IPS-20b (cell line): ENCODE results near the gene XIAP.
"Not testable (repeated sequence)": the region's sequence is repeated elsewhere in the genome, so short reads cannot be mapped to it uniquely, and the experiment has no call there.

Experiments used
- H3K27ac ChIP-seq: one replicate; pipeline ENCODE4 v1.5.1; 2013; ENCODE audit warnings: low read length
- H3K27me3 ChIP-seq: 2 replicates; pipeline ENCODE4 v1.6.1; 2013; ENCODE audit warnings: mild to moderate bottlenecking, low read length, inconsistent platforms; ENCODE audit not compliant: insufficient read depth
- H3K36me3 ChIP-seq: 2 replicates; pipeline ENCODE4 v1.6.1; 2013; ENCODE audit warnings: low read depth, mild to moderate bottlenecking, inconsistent platforms, low read length, moderate library complexity; ENCODE audit not compliant: insufficient read depth
- H3K4me1 ChIP-seq: 2 replicates; pipeline ENCODE4 v1.6.1; 2013; ENCODE audit warnings: mild to moderate bottlenecking, control low read depth, inconsistent platforms, low read length, moderate library complexity; ENCODE audit not compliant: insufficient read depth
- H3K4me3 ChIP-seq: 2 replicates; pipeline ENCODE4 v1.5.1; 2013; ENCODE audit warnings: mild to moderate bottlenecking, low read length, inconsistent platforms
- H3K9ac ChIP-seq: 2 replicates; pipeline ENCODE4 v1.6.1; 2013; ENCODE audit warnings: low read depth, mild to moderate bottlenecking, inconsistent platforms, low read length, moderate library complexity
- H3K9me3 ChIP-seq: 2 replicates; pipeline ENCODE4 v1.6.1; 2013; ENCODE audit warnings: mild to moderate bottlenecking, low read depth, low read length, inconsistent platforms; ENCODE audit not compliant: insufficient read depth

Gene XIAP

DNA sequence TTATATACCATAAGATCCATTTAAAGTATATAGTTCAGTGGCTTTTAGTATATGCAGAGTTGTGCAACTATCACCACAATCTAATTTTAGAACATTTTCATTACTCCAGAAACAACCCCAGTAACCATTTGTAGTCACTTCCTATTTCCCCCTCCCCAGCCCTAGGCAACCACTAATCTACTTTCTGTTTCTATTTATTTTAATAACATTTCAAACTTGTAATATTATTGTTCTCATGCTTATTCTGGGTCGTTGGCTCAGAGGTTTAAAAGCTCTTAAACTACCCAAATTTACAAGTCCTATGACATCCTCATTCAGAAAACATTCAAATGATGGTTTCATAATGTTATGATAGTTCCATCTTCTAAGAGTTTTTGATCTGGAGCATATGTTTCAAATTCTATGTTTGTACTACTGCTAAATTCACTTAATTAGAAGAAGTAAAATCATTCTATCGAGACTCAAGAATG, 18.4 kb downstream of the XIAP start:
- no peaks in the 10 kb centered on the region for H3K4me1 ChIP-seq
- H3K27ac ChIP-seq = no peak overlapping the region
- no peaks in the 10 kb centered on the region for H3K36me3 ChIP-seq
- no peak overlapping the region for H3K4me3 ChIP-seq
- H3K27me3 ChIP-seq = no peaks in the 10 kb centered on the region
- H3K9ac ChIP-seq = no peak overlapping the region
- no peaks in the 10 kb centered on the region for H3K9me3 ChIP-seq

DNA sequence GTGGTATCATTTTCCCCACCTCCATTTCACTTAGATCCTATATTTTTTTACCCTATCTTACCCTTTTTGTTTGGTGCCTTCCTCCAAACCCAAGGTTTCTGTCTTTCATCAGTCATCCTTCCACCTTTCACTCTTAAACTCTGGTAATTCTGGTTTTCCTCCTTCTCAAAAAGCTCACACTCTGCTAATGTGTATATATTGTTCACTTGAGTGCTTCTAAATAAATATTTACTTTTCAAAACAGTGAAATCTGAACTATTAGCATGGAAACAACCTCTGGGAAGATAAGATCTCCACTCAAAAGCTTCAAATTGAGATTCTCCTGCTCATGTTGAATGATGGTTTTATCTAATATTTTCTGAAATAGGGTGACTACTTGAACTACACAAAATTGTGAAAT, 21.5 kb downstream of the XIAP start:
- Histone ChIP-seq H3K27ac (no peak overlapping the region), H3K27me3 (no peaks in the 10 kb centered on the region), H3K36me3 (peaks cover 5% of the 10 kb centered on the region; the same call in 1 of the 2 replicates), H3K9ac (no peak overlapping the region), H3K9me3 (no peaks in the 10 kb centered on the region), H3K4me1 (no peaks in the 10 kb centered on the region), H3K4me3 (no peak overlapping the region)

DNA sequence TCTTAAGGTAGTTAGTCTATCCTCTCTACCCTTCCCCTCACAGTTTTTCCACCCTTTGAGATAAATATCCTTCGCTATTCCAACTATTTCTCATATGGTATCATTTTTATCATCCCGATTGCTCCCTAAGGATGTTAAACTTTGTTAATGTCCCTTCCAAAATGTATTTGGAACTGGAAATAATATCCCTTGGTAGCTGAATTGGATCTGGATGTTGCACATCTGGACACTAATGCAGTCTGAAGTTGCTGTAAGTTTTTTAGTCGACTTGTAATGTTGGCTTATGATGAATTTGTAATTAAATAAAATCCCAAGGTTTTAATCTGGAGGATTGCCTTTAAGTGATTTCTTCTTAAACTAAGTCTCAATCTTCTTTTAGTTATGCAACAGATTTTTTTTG, 22.5 kb downstream of the XIAP start:
- Histone ChIP-seq H3K9ac (no peak overlapping the region), H3K9me3 (no peaks in the 10 kb centered on the region), H3K27ac (no peak overlapping the region), H3K4me1 (no peaks in the 10 kb centered on the region), H3K27me3 (no peaks in the 10 kb centered on the region), H3K4me3 (no peak overlapping the region), H3K36me3 (peaks cover 5% of the 10 kb centered on the region; the same call in 1 of the 2 replicates)

DNA sequence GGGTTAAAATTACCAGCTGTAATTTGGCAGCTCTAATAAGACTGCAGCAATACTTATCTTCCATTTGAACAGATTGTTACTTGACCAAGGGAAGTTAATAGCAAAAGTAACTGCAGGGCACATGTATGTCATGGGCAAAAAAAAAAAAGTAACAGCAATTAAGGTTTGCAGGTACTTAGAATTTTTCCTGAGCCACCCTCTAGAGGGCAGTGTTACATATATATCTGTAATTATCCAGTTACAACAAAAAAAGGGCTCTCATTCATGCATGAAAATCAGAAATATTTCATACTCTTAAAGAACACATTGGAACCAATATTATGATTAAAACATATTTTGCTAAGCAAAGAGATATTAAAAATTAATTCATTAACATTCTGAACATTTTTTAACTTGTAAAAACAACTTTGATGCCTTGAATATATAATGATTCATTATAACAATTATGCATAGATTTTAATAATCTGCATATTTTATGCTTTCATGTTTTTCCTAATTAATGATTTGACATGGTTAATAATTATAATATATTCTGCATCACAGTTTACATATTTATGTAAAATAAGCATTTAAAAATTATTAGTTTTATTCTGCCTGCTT, 25.1 kb downstream of the XIAP start:
- Histone ChIP-seq H3K4me3 (no peak overlapping the region), H3K27me3 (no peaks in the 10 kb centered on the region), H3K9ac (no peak overlapping the region), H3K4me1 (no peaks in the 10 kb centered on the region), H3K36me3 (peaks cover 13% of the 10 kb centered on the region; the same call in 1 of the 2 replicates), H3K27ac (no peak overlapping the region), H3K9me3 (no peaks in the 10 kb centered on the region)

DNA sequence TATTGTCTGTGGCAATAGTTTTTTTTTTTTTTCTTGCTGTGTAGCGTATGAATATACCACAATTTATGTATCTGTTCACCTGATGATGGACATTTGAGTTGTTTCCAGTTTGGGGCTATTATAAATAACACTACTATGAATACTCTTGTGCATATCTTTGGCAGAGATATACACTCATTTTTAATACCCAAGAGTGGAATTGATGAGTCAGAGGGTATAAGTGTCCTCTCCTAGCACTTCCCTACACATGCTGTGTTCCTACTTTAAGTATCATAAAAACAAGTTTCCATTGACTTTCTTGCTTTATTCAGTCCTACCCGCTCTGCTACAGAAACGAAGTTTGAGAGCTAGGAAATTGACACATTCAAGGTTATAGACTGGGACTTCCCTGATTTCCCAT, 39.8 kb downstream of the XIAP start:
- H3K4me1 ChIP-seq = no peaks in the 10 kb centered on the region
- H3K9ac ChIP-seq = no peak overlapping the region
- no peak overlapping the region for H3K27ac ChIP-seq
- no peak overlapping the region for H3K4me3 ChIP-seq
- peaks cover 23% of the 10 kb centered on the region; the same call in 1 of the 2 replicates for H3K36me3 ChIP-seq
- H3K9me3 ChIP-seq = no peaks in the 10 kb centered on the region
- no peaks in the 10 kb centered on the region for H3K27me3 ChIP-seq

DNA sequence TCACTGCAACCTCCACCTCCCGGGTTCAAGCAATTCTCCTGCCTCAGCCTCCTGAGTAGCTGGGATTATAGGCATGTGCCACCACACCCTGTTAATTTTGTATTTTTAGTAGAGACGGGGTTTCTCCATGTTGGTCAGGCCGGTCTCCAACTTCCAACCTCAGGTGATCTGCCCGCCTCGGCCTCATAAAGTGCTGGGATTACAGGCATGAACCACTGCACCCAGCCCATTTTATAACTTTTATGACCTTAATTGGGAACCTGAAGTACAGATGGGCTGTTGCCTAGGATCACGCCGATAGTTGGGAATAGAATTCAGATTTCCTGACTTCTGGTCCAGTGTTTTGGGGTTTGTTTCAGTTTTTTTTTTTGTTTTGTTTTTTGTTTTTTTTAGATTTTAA, 43.4 kb downstream of the XIAP start:
- H3K9ac ChIP-seq, H3K9me3 ChIP-seq, H3K27me3 ChIP-seq, H3K4me1 ChIP-seq, H3K4me3 ChIP-seq, H3K27ac ChIP-seq: not testable (repeated sequence)
- peaks cover 19% of the 10 kb centered on the region; the same call in 1 of the 2 replicates for H3K36me3 ChIP-seq

DNA sequence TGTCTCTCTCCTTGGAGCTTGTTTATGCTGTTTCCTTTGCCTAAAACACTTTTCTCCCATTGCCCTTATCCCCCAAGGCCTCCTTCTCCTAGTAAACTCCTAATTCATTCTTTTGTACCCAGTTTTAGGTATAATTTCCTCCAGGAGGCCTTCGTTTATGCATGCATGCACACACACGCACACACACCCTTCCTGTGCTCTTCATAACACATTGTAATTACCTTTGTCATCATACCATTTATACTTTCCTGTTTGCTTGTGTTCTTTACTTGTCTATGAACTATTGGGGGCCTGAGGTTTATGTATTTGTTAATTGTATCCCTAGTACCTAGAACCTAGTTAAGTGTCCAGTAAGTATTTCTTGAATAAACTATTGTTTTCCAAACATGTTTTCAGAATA, 45.5 kb downstream of the XIAP start:
- Histone ChIP-seq H3K4me3 (no peak overlapping the region), H3K36me3 (peaks cover 16% of the 10 kb centered on the region; the same call in 1 of the 2 replicates), H3K27ac (no peak overlapping the region), H3K9ac (no peak overlapping the region), H3K4me1 (no peaks in the 10 kb centered on the region), H3K9me3 (no peaks in the 10 kb centered on the region), H3K27me3 (no peaks in the 10 kb centered on the region)

DNA sequence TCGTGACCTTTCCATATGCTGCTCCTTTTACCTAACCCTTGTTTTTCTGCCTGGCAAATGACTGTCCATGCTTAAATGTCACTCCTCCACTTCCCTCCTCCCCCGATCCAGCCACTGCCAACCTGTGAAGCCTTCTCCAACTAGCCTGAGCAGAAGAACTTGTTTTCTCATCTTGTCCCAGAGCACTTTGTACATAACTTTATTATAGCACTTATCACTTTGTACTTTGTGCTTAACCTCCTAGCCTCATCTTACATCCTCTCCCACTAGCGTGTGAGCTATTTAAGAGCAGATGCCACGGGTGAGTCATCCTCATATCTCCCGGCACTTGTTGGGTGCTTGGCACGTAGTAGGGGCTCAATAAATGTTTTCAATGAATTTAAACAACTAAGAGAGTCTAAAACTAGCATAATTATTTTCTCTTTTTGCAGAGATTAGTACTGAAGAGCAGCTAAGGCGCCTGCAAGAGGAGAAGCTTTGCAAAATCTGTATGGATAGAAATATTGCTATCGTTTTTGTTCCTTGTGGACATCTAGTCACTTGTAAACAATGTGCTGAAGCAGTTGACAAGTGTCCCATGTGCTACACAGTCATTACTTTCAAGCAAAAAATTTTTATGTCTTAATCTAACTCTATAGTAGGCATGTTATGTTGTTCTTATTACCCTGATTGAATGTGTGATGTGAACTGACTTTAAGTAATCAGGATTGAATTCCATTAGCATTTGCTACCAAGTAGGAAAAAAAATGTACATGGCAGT, 46.9 kb downstream of the XIAP start:
- Histone ChIP-seq H3K9ac (no peak overlapping the region), H3K27ac (no peak overlapping the region), H3K36me3 (peaks cover 4% of the 10 kb centered on the region; the same call in 1 of the 2 replicates), H3K27me3 (no peaks in the 10 kb centered on the region), H3K9me3 (no peaks in the 10 kb centered on the region), H3K4me1 (no peaks in the 10 kb centered on the region), H3K4me3 (no peak overlapping the region)

DNA sequence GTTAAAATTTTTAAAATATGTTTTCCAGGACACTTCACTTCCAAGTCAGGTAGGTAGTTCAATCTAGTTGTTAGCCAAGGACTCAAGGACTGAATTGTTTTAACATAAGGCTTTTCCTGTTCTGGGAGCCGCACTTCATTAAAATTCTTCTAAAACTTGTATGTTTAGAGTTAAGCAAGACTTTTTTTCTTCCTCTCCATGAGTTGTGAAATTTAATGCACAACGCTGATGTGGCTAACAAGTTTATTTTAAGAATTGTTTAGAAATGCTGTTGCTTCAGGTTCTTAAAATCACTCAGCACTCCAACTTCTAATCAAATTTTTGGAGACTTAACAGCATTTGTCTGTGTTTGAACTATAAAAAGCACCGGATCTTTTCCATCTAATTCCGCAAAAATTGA, 49.7 kb downstream of the XIAP start:
- H3K27me3 ChIP-seq = no peaks in the 10 kb centered on the region
- no peaks in the 10 kb centered on the region for H3K9me3 ChIP-seq
- H3K4me1 ChIP-seq = no peaks in the 10 kb centered on the region
- peaks cover 4% of the 10 kb centered on the region; the same call in 1 of the 2 replicates for H3K36me3 ChIP-seq
- H3K9ac ChIP-seq = no peak overlapping the region
- H3K4me3 ChIP-seq = no peak overlapping the region
- H3K27ac ChIP-seq = no peak overlapping the region

DNA sequence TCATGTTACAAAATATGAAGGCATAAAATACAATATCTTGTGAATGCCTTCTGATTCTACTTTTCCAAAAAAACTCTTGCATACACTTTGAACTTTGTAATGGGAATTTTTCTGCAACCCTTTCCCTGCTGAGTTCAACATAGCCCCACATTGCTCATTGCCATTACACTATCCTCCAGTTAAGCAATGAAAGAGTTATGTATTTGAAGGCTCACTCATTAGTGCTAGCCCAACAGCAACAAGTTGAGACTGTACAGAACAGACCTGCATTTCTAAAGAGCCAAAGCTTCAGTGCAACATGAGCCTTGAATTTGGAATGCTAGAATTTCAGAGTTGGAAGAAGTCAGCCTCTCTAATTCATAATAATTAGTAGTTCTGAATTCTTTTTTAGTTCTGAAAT, 57.2 kb downstream of the XIAP start:
- Histone ChIP-seq H3K27me3 (no peaks in the 10 kb centered on the region), H3K4me3 (no peak overlapping the region), H3K27ac (no peak overlapping the region), H3K4me1 (no peaks in the 10 kb centered on the region), H3K9me3 (no peaks in the 10 kb centered on the region), H3K36me3 (no peaks in the 10 kb centered on the region), H3K9ac (no peak overlapping the region)

DNA sequence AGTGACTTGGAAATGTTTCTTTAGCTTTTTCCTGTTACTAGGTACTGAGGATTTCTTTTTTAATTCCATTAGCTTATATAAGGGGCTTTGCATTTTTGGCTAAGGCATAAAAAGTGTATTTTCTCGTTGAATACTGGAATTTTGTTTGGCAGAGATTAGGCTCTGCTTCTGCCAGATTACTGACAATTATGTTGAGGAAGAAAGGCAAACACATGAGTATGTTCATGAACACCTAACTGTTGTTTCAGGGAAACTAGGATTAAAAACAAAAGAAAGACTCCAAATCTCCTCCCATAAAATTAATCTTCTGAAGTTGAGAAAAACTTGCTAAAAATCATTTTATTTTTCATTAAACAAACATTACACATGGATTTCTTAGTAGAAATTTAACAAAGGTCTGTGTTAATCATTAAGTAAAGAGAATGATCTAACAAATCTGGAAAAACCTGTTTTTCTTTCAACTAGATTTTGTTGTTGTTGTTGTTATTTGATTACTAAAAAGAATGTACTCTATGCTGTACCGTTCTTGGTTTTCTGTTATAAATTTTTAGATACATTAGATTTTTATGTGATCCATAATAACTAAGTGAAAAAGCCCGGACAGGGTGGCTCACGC, 58.4 kb downstream of the XIAP start:
- H3K27ac ChIP-seq = no peak overlapping the region
- H3K27me3 ChIP-seq = no peaks in the 10 kb centered on the region
- no peak overlapping the region for H3K4me3 ChIP-seq
- H3K36me3 ChIP-seq = no peaks in the 10 kb centered on the region
- no peaks in the 10 kb centered on the region for H3K9me3 ChIP-seq
- H3K9ac ChIP-seq = no peak overlapping the region
- no peaks in the 10 kb centered on the region for H3K4me1 ChIP-seq
